RPMI7951 (cell line): Measurements from ENCODE around the gene ANXA2. TPM values are rescaled to one million over a fixed set of nuclear protein-coding genes. Genes with fewer than 3 reads are reported as not detected.

Experiments used
- total RNA-seq: library from RNA; depleted of rRNA; stranded (reverse); fragments of >200 nt; shearing (Covaris generic); gene quantifications from 2 replicates; pipeline ENCODE4 v1.2.3, GENCODE V29; 2014; rRNA removed

The ANXA2 gene
- total RNA-seq, 1 experiment from 2014 or later = 4,282 TPM

Other genes with a start within 250 kb of the ANXA2 start
- 29.6 and 32.2 TPM in 2 replicates for gene ICE2, start 81.2 kb upstream of the ANXA2 start, total RNA-seq